IMR-90 (cell line): ENCODE measurements around the gene ZDHHC12.

ENCODE experiments used
- CEBPB ChIP-seq: IDR thresholded peaks from 2 replicates; pipeline ENCODE4 v1.6.1; 2012; ENCODE audit warnings: low read depth, low read length, improper control_type of control experiment
- CHD1 ChIP-seq: IDR thresholded peaks from 2 replicates; pipeline ENCODE4 v1.6.1; 2012; ENCODE audit warnings: low read depth, low read length, improper control_type of control experiment
- CTCF ChIP-seq: conservative IDR thresholded peaks from 2 replicates; pipeline ENCODE4 v1.5.1; 2012; ENCODE audit warnings: mild to moderate bottlenecking, low read depth, low read length, improper control_type of control experiment
- ELK1 ChIP-seq: fragments of 150-350 bp; IDR thresholded peaks from 2 replicates; pipeline ENCODE4 v1.6.1; 2016; ENCODE audit warnings: low read depth, mild to moderate bottlenecking, low read length, moderate library complexity, borderline replicate concordance
- FOS ChIP-seq: fragments of 150-350 bp; IDR thresholded peaks from 2 replicates; pipeline ENCODE4 v1.6.1; 2016; ENCODE audit warnings: low read depth, low read length
- MAZ ChIP-seq: IDR thresholded peaks from 2 replicates; pipeline ENCODE4 v1.6.1; 2012; ENCODE audit warnings: low read depth, mild to moderate bottlenecking, low read length, improper control_type of control experiment, moderate library complexity, borderline replicate concordance
- MXI1 ChIP-seq: IDR thresholded peaks from 2 replicates; pipeline ENCODE4 v1.6.1; 2012; ENCODE audit warnings: low read depth, mild to moderate bottlenecking, low read length, moderate library complexity, borderline replicate concordance
- NFE2L2 ChIP-seq: fragments of 150-350 bp; IDR thresholded peaks from 2 replicates; pipeline ENCODE4 v1.6.1; 2016; ENCODE audit warnings: low read depth, mild to moderate bottlenecking, low read length
- POLR2A ChIP-seq: IDR thresholded peaks from 2 replicates; pipeline ENCODE4 v1.6.1; 2012; ENCODE audit warnings: mild to moderate bottlenecking, low read depth, low read length
- RAD21 ChIP-seq: IDR thresholded peaks from 2 replicates; pipeline ENCODE4 v1.6.1; 2012; ENCODE audit warnings: low read length, improper control_type of control experiment
- RFX5 ChIP-seq: IDR thresholded peaks from 2 replicates; pipeline ENCODE4 v1.8.0; 2012; ENCODE audit warnings: low read depth, mild to moderate bottlenecking, low read length, moderate library complexity
- SMC3 ChIP-seq: fragments of 150-350 bp; IDR thresholded peaks from 2 replicates; pipeline ENCODE4 v1.6.1; 2016; ENCODE audit warnings: low read depth, mild to moderate bottlenecking, antibody characterized with exemption, low read length, moderate library complexity
- USF2 ChIP-seq: fragments of 150-350 bp; IDR thresholded peaks from 2 replicates; pipeline ENCODE4 v1.6.1; 2017; ENCODE audit warnings: mild to moderate bottlenecking, antibody characterized with exemption, low read length, low read depth

GRCh38 chr9:128719919-128720605 lies 3.9 kb downstream of the ZDHHC12 start:
- TF ChIP-seq POLR2A (no peak), CHD1 (no peak), FOS (no peak), NFE2L2 (no peak), MAZ (no peak), CTCF (no peak), CEBPB (no peak), SMC3 (no peak), ELK1 (no peak), USF2 (no peak), RAD21 (no peak), MXI1 (no peak), RFX5 (no peak)
